ENCODE results near the gene NHSL1.

GRCh38 chr6:138421089-138421488, 78.2 kb downstream of the NHSL1 start:
- no peak for TF ChIP-seq CTCF (IDR thresholded peaks at IDR 0.05)
- TF ChIP-seq POLR2A (IDR thresholded peaks at IDR 0.05) = no peak

All from right lobe of liver (tissue), 4 donors.